Right lobe of liver (tissue), 6 donors: ENCODE data around the gene MYO3B. TPM values are rescaled to one million over a fixed set of nuclear protein-coding genes. Genes with fewer than 3 reads are reported as not detected.

Experiments
- ATAC-seq, 4 donors: fragments of 200-7000 bp; cut with Tn5 transposase; one replicate each; pipeline ENCODE4 v1.9.1; 2020; ENCODE audit warnings: mild to moderate bottlenecking in 4 of 4, moderate library complexity in 4 of 4
- DNase-seq, 3 donors: peaks; one replicate each; pipeline ENCODE4 v3.0.0-alpha.2; 2020
- H3K27ac ChIP-seq, 3 donors: fragments of 200-600 bp; one replicate each; pipeline ENCODE4 v1.8.0; 2022
- H3K27me3 ChIP-seq, 2 donors: fragments of 200-600 bp; one replicate each; pipeline ENCODE4 v1.8.0; 2022
- H3K36me3 ChIP-seq, 4 donors: fragments of 200-600 bp; sonication (generic) in 1 of 4; one replicate each; pipeline versions ENCODE4 v1.5.1 to v1.8.0; 2017 to 2022; ENCODE audit warnings: control low read depth in 1 of 4
- H3K4me1 ChIP-seq, 4 donors: fragments of 200-600 bp; sonication (generic) in 1 of 4; one replicate each; pipeline versions ENCODE4 v1.5.1 to v1.8.0; 2017 to 2022; ENCODE audit warnings: control low read depth in 1 of 4
- H3K4me3 ChIP-seq, 3 donors: fragments of 200-600 bp; one replicate each; pipeline ENCODE4 v1.8.0; 2022
- H3K9me3 ChIP-seq, 4 donors: fragments of 200-600 bp; sonication (generic) in 1 of 4; one replicate each; pipeline versions ENCODE4 v1.5.1 to v1.8.0; 2017 to 2022; ENCODE audit warnings: control low read depth in 1 of 4
- CTCF ChIP-seq, 4 donors: fragments of 200-600 bp in 3 of 4; fragments of 450-650 bp in 1 of 4; IDR thresholded peaks; one replicate each; pipeline versions ENCODE4 v1.5.1 to v1.8.0; 2016 to 2022; ENCODE audit warnings: antibody characterized with exemption in 4 of 4, mild to moderate bottlenecking in 2 of 4
- POLR2A ChIP-seq: fragments of 450-650 bp; IDR thresholded peaks from one replicate; pipeline ENCODE4 v1.6.1; 2017; ENCODE audit warnings: antibody characterized with exemption, mild to moderate bottlenecking
- WGBS: methylation state at CpG from one replicate; pipeline ENCODE4 v1.1.6; 2018; ENCODE audit warnings: low coverage, low lambda C conversion rate; ENCODE audit not compliant: insufficient coverage; ENCODE audit errors: missing lambda C conversion rate; 5-methylcytosine and 5-hydroxymethylcytosine counted together
- intact Hi-C, 2 donors: fragments of 100-400 bp; cut with DNase I; formaldehyde crosslinking; loops; one replicate each; pipeline versions ENCODE4 v1.11.2 to v1.14.1; 2022
- total RNA-seq, 6 experiments: library from RNA; depleted of rRNA in 2 of 6; stranded (reverse); fragments of >200 nt in 2 of 6; fragmentation: NEBNext Ultra II Directional in 3 of 6; extraction: Animal tissue kit (Norgen Biotek cat#: 25700) in 3 of 6; gene quantifications; one replicate each; pipeline versions ENCODE4 v1.1.0 to v1.2.4, GENCODE V29; 2016 to 2023
- donor health status: DM: no; HTN: yes; CAD: no.
- donor health status: DM: no; HTN: no; CAD: no.
- donor health status: DM: no; HTN: no; CAD: no.
- donor health status: DM: no; HTN: yes; CAD: no.
- donor health status: DM: no; HTN: yes; CAD: no.

The MYO3B gene
- total RNA-seq, 6 experiments from 2014 or later: 0.18 to 0.25 TPM; not detected in 4

- Histone ChIP-seq H3K4me3 (no peak overlapping the region), H3K36me3 (no peaks in the 10 kb centered on the region), H3K27me3 (no peaks in the 10 kb centered on the region), H3K27ac (no peak overlapping the region), H3K9me3 (no peaks in the 10 kb centered on the region), H3K4me1 (no peaks in the 10 kb centered on the region)
- intact Hi-C loops: no loop called here
- TF ChIP-seq POLR2A (no peak), CTCF (IDR thresholded peaks at IDR 0.05) (no peak)
- WGBS: 89% methylated on average over 9 of the region's 10 CpGs
- no peak for ATAC-seq
- no peak for DNase-seq
Measured at GRCh38 chr2:170578606-170579005, 400.7 kb downstream of the MYO3B start.

GRCh38 chr2:170579511-170579910 lies 401.6 kb downstream of the MYO3B start:
- Histone ChIP-seq H3K27me3 (no peaks in the 10 kb centered on the region), H3K9me3 (no peaks in the 10 kb centered on the region), H3K4me3 (no peak overlapping the region), H3K27ac (no peak overlapping the region), H3K36me3 (no peaks in the 10 kb centered on the region), H3K4me1 (no peaks in the 10 kb centered on the region)
- WGBS: 57% methylated on average over 2 of the region's 2 CpGs
- intact Hi-C loops: no loop called here
- DNase-seq: no peak
- ATAC-seq: no peak
- TF ChIP-seq CTCF (IDR thresholded peaks at IDR 0.05) (no peak), POLR2A (no peak)

GRCh38 chr2:170582313-170582712 lies 404.4 kb downstream of the MYO3B start:
- intact Hi-C loops: no loop called here
- WGBS: 75% methylated on average over 3 of the region's 3 CpGs

GRCh38 chr2:170582751-170583463 lies 405.0 kb downstream of the MYO3B start:
- TF ChIP-seq POLR2A: no peak
- no peak for TF ChIP-seq CTCF (IDR thresholded peaks at IDR 0.05)
- no peak for DNase-seq
- H3K4me3 ChIP-seq: no peak overlapping the region
- H3K36me3 ChIP-seq: no peaks in the 10 kb centered on the region
- WGBS: 67% methylated on average over 8 of the region's 8 CpGs
- H3K9me3 ChIP-seq: no peaks in the 10 kb centered on the region
- no peaks in the 10 kb centered on the region for H3K27me3 ChIP-seq
- intact Hi-C loops: no loop called here
- no peaks in the 10 kb centered on the region for H3K4me1 ChIP-seq
- H3K27ac ChIP-seq: no peak overlapping the region
- ATAC-seq: no peak

More at GRCh38 chr2:170582313-170582712, 404.4 kb downstream of the MYO3B start:
- DNase-seq (no peak), ATAC-seq (no peak)
- Histone ChIP-seq H3K9me3 (no peaks in the 10 kb centered on the region), H3K4me1 (no peaks in the 10 kb centered on the region), H3K4me3 (no peak overlapping the region), H3K27me3 (no peaks in the 10 kb centered on the region), H3K36me3 (no peaks in the 10 kb centered on the region), H3K27ac (no peak overlapping the region)
- TF ChIP-seq POLR2A (no peak), CTCF (IDR thresholded peaks at IDR 0.05) (no peak)

- no peak overlapping the region for H3K4me3 ChIP-seq
- no peak overlapping the region for H3K27ac ChIP-seq
- ATAC-seq (no peak), DNase-seq (no peak)
- no peak for TF ChIP-seq POLR2A
- no peak for TF ChIP-seq CTCF (IDR thresholded peaks at IDR 0.05)
- H3K9me3 ChIP-seq: no peaks in the 10 kb centered on the region
- intact Hi-C loops: no loop called here
- no peaks in the 10 kb centered on the region for H3K27me3 ChIP-seq
- H3K36me3 ChIP-seq: no peaks in the 10 kb centered on the region
- no peaks in the 10 kb centered on the region for H3K4me1 ChIP-seq
Measured at GRCh38 chr2:170585067-170585466, 407.1 kb downstream of the MYO3B start.
